Measurements from ENCODE around the gene TANGO6.

GRCh38 chr16:68992521-68992920, 149.2 kb downstream of the TANGO6 start:
- TF ChIP-seq POLR2A (IDR thresholded peaks at IDR 0.05) = no peak
- no peak for TF ChIP-seq CTCF (IDR thresholded peaks at IDR 0.05)

Data from body of pancreas (tissue), 4 donors.